WTC11 (cell line): ENCODE results near the gene TRPC3.

ENCODE experiments used
- TF ChIP-seq, protein P1 (sequence below): fragments of 200-600 bp; IDR thresholded peaks from 2 replicates; pipeline ENCODE4 v1.8.0; 2022; ENCODE audit warnings: antibody characterized with exemption
- TF ChIP-seq, protein P2 (sequence below): sonication (generic); formaldehyde crosslinking; IDR thresholded peaks from 2 replicates; pipeline ENCODE4 v1.8.1; 2023; ENCODE audit warnings: mild to moderate bottlenecking, missing genetic modification reagents, borderline replicate concordance
- TF ChIP-seq, protein P3 (sequence below): sonication (generic); formaldehyde crosslinking; IDR thresholded peaks from 2 replicates; pipeline ENCODE4 v1.8.0; 2022; ENCODE audit warnings: mild to moderate bottlenecking, missing genetic modification reagents

DNA sequence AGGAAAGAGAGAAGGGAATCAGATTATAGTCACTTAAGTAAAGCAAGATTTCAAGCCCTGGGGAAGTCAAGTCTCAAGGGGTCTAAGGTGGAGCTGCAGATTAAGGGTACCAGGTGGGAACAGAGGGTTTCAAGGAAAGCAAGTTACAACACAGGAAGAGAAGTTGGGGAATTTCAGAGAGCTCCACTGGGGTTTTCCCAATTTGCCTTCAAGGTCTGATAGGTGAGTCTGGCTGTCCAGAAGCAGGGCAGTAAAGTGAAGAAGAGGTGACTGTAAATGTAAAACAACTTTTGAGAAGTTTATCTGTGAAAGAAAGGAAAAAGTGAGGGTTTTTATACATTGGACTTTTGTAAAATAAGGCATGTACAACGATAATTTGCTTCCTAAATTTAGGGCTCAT is 37.1 kb upstream of the TRPC3 start:
- TF ChIP-seq, protein P1, sequence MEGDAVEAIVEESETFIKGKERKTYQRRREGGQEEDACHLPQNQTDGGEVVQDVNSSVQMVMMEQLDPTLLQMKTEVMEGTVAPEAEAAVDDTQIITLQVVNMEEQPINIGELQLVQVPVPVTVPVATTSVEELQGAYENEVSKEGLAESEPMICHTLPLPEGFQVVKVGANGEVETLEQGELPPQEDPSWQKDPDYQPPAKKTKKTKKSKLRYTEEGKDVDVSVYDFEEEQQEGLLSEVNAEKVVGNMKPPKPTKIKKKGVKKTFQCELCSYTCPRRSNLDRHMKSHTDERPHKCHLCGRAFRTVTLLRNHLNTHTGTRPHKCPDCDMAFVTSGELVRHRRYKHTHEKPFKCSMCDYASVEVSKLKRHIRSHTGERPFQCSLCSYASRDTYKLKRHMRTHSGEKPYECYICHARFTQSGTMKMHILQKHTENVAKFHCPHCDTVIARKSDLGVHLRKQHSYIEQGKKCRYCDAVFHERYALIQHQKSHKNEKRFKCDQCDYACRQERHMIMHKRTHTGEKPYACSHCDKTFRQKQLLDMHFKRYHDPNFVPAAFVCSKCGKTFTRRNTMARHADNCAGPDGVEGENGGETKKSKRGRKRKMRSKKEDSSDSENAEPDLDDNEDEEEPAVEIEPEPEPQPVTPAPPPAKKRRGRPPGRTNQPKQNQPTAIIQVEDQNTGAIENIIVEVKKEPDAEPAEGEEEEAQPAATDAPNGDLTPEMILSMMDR, result no peak
- TF ChIP-seq, protein P2, sequence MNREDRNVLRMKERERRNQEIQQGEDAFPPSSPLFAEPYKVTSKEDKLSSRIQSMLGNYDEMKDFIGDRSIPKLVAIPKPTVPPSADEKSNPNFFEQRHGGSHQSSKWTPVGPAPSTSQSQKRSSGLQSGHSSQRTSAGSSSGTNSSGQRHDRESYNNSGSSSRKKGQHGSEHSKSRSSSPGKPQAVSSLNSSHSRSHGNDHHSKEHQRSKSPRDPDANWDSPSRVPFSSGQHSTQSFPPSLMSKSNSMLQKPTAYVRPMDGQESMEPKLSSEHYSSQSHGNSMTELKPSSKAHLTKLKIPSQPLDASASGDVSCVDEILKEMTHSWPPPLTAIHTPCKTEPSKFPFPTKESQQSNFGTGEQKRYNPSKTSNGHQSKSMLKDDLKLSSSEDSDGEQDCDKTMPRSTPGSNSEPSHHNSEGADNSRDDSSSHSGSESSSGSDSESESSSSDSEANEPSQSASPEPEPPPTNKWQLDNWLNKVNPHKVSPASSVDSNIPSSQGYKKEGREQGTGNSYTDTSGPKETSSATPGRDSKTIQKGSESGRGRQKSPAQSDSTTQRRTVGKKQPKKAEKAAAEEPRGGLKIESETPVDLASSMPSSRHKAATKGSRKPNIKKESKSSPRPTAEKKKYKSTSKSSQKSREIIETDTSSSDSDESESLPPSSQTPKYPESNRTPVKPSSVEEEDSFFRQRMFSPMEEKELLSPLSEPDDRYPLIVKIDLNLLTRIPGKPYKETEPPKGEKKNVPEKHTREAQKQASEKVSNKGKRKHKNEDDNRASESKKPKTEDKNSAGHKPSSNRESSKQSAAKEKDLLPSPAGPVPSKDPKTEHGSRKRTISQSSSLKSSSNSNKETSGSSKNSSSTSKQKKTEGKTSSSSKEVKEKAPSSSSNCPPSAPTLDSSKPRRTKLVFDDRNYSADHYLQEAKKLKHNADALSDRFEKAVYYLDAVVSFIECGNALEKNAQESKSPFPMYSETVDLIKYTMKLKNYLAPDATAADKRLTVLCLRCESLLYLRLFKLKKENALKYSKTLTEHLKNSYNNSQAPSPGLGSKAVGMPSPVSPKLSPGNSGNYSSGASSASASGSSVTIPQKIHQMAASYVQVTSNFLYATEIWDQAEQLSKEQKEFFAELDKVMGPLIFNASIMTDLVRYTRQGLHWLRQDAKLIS, result no peak
- TF ChIP-seq, protein P3, sequence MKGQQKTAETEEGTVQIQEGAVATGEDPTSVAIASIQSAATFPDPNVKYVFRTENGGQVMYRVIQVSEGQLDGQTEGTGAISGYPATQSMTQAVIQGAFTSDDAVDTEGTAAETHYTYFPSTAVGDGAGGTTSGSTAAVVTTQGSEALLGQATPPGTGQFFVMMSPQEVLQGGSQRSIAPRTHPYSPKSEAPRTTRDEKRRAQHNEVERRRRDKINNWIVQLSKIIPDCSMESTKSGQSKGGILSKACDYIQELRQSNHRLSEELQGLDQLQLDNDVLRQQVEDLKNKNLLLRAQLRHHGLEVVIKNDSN (CRISPR knock-in tag), result no peak
